ENCODE data around the gene OGN.

- TF ChIP-seq CTCF (conservative IDR thresholded peaks at IDR 0.05 in 1 of 2, IDR thresholded peaks at IDR 0.05 in 1 of 2; ENCODE audit: extremely low read depth in 1 of 2, insufficient read depth in 1 of 2, low read depth in 1 of 2, low read length in 2 of 2) (no peak), EZH2 (IDR thresholded peaks at IDR 0.05; ENCODE audit: borderline replicate concordance, low read length) (no peak)
These were observed 26.5 kb downstream of the OGN start for GRCh38 chr9:92377876-92378275.

Measured in mammary epithelial cell (primary cell).